ENCODE results near the gene HLA-A.

DNA sequence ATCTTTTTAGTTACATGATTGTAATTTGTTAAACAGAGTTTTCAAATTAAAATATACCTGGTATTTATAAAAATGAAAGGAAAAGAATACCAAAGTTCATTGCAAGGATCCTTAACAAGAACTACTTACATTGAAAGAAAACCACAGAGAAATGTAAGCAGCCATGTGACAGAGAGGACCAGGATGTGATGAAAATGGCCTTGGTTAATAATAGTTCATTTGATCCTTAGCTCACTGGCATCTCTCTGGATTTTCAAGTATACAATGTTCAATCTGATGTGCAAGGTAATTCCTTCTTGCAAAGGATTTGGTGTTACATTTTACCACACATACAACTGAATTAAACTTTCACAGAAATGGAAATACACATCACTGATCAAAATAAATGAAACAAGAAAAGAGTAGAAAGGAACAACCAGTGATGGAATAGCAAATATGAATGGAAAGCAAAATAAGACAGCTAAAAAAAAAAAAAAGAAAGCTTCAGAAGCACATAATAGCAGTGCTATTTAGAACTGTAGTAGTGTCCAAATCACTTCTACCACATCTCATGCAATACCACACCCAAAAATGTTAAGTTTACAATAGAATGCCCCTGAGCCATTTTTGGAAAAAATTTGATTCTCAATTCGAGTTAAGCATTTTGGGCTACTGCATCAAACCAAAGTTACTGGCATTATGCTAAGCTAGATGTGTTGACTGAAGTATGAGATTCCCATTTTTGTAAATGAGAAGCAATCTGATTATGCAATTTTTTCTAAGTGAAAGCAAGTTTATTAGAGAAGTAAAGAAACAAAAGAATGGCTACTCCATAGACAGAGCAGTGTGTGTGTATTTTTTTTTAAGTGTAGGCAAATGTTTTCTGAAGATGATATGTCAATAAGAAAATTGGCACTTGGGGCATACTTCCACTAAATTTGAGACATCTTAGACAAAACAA is 22.6 kb upstream of the HLA-A start:
- TF ChIP-seq CTCF (IDR thresholded peaks at IDR 0.05; ENCODE audit: insufficient read depth, low read length), result no peak
- no peak for TF ChIP-seq POLR2AphosphoS5 (IDR thresholded peaks at IDR 0.05; ENCODE audit: low read depth)
